ENCODE measurements around the gene CFAP65. TPM values are rescaled to one million over a fixed set of nuclear protein-coding genes. Genes with fewer than 3 reads are reported as not detected.

CFAP65 gene
- total RNA-seq, 1 donor from 2014 or later, result 7.6 TPM

- DNase-seq (no peak), ATAC-seq (no peak)
- Histone ChIP-seq H3K9me3 (no peaks in the 10 kb centered on the region), H3K4me1 (no peaks in the 10 kb centered on the region), H3K36me3 (no peaks in the 10 kb centered on the region), H3K4me3 (no peak overlapping the region), H3K27ac (no peak overlapping the region), H3K27me3 (ENCODE audit: low read depth) (peaks cover 19% of the 10 kb centered on the region)
- intact Hi-C loops (cut with DNase I), result no loop called here
- TF ChIP-seq, protein P1, sequence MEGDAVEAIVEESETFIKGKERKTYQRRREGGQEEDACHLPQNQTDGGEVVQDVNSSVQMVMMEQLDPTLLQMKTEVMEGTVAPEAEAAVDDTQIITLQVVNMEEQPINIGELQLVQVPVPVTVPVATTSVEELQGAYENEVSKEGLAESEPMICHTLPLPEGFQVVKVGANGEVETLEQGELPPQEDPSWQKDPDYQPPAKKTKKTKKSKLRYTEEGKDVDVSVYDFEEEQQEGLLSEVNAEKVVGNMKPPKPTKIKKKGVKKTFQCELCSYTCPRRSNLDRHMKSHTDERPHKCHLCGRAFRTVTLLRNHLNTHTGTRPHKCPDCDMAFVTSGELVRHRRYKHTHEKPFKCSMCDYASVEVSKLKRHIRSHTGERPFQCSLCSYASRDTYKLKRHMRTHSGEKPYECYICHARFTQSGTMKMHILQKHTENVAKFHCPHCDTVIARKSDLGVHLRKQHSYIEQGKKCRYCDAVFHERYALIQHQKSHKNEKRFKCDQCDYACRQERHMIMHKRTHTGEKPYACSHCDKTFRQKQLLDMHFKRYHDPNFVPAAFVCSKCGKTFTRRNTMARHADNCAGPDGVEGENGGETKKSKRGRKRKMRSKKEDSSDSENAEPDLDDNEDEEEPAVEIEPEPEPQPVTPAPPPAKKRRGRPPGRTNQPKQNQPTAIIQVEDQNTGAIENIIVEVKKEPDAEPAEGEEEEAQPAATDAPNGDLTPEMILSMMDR (IDR thresholded peaks at IDR 0.05), result no peak
These were observed 8.0 kb upstream of the CFAP65 start for GRCh38 chr2:219049282-219049681.

GRCh38 chr2:219045937-219046550 is 4.7 kb upstream of the CFAP65 start:
- no peak for DNase-seq
- Histone ChIP-seq H3K4me3 (no peak overlapping the region), H3K27ac (no peak overlapping the region), H3K27me3 (ENCODE audit: low read depth) (peaks cover 43% of the 10 kb centered on the region), H3K9me3 (no peaks in the 10 kb centered on the region), H3K36me3 (no peaks in the 10 kb centered on the region), H3K4me1 (no peaks in the 10 kb centered on the region)
- TF ChIP-seq, protein P1 (IDR thresholded peaks at IDR 0.05), result no peak
- peak; percentile 24 to 55 for ATAC-seq
- intact Hi-C loops (cut with DNase I), result no loop called here

GRCh38 chr2:219042750-219043149 is 1.4 kb upstream of the CFAP65 start:
- no peak for ATAC-seq
- Histone ChIP-seq H3K27ac (no peak overlapping the region), H3K4me3 (no peak overlapping the region), H3K27me3 (ENCODE audit: low read depth) (peaks cover 49% of the 10 kb centered on the region), H3K36me3 (no peaks in the 10 kb centered on the region), H3K4me1 (no peaks in the 10 kb centered on the region), H3K9me3 (no peaks in the 10 kb centered on the region)
- TF ChIP-seq, protein P1 (IDR thresholded peaks at IDR 0.05), result no peak
- no peak for DNase-seq
- intact Hi-C loops (cut with DNase I), result no loop called here

GRCh38 chr2:219042157-219042556 is 841 bp upstream of the CFAP65 start:
- ATAC-seq, result no peak
- Histone ChIP-seq H3K4me1 (no peaks in the 10 kb centered on the region), H3K4me3 (no peak overlapping the region), H3K27ac (no peak overlapping the region), H3K27me3 (ENCODE audit: low read depth) (peaks cover 44% of the 10 kb centered on the region), H3K36me3 (no peaks in the 10 kb centered on the region), H3K9me3 (no peaks in the 10 kb centered on the region)
- intact Hi-C loops (cut with DNase I), result no loop called here
- no peak for DNase-seq
- TF ChIP-seq, protein P1 (IDR thresholded peaks at IDR 0.05), result no peak

DNA sequence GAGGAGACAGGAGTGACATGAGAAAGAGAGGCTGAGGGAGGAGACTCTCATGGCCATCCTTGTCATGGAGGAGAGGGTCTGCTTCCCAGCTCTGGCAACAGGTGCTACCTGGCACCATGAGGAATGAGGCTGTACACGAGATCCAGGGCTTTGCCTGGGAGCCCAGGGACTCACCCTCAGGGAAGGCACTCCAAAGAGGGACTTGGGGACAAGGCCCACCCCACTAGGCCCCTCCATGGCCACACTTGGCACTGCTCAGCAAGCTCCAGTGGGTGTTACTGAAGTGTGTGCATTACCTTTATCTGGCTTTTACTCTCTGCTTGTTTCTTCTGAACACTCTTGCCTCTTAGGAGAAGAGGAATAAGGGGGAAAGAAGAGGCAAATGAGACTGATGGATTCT is 2.7 kb downstream of the CFAP65 start:
- intact Hi-C loops (cut with DNase I), result no loop called here
- Histone ChIP-seq H3K4me1 (no peaks in the 10 kb centered on the region), H3K36me3 (no peaks in the 10 kb centered on the region), H3K4me3 (no peak overlapping the region), H3K27me3 (ENCODE audit: low read depth) (peaks cover 49% of the 10 kb centered on the region), H3K27ac (no peak overlapping the region), H3K9me3 (no peaks in the 10 kb centered on the region)
- DNase-seq (no peak), ATAC-seq (no peak)
- TF ChIP-seq, protein P1 (IDR thresholded peaks at IDR 0.05), result no peak

Data from lower lobe of right lung (tissue), 2 donors.